K562 (cell line): ENCODE data around the gene GRIN1. TPM values are rescaled to one million over a fixed set of nuclear protein-coding genes. Genes with fewer than 3 reads are reported as not detected.

Experiments
- ATAC-seq: fragments of 200-7000 bp; cut with Tn5 transposase; 3 replicates; pipeline ENCODE4 v1.9.1; 2020; ENCODE audit warnings: moderate library complexity
- BruUV-seq: library from RNA; stranded (reverse); fragments of 400-500 nt; replicated peaks from 2 replicates; lab custom pipeline; 2021; lab: Mats Ljungman, UMichigan
- CTCF ChIA-PET: fragments of 300-600 bp; formaldehyde crosslinking; extraction: SDS; loops from one replicate; lab custom pipeline; 2021; ENCODE audit warnings: low intra/inter-chr PET ratio; lab: Yijun Ruan, JAX
- POLR2A ChIA-PET: fragments of 300-600, 350-650 bp; sonication (Branson Sonifier 250); formaldehyde crosslinking; extraction: SDS; loops from one replicate; lab custom pipeline; 2021; ENCODE audit warnings: antibody characterized with exemption, inconsistent platforms; lab: Yijun Ruan, JAX
- DNase-seq, 4 experiments: peaks; one replicate each; pipeline versions ENCODE4 v3.0.0 to v3.0.0-alpha.2; 2011 to 2018; ENCODE audit warnings: low spot score in 3 of 4, mixed read lengths in 3 of 4; ENCODE audit errors: extremely low read depth in 1 of 4
- FAIRE-seq: peaks from 2 replicates; lab custom pipeline; 2011; peaks lifted over from hg19 to GRCh38; lab: Jason Lieb, UNC
- H2AFZ ChIP-seq: 2 replicates; pipeline ENCODE4 v1.6.0; 2011; ENCODE audit warnings: low read depth, low read length, control low read depth, inconsistent platforms
- H3K27ac ChIP-seq: fragments of 200-600 bp; 3 replicates; pipeline ENCODE4 v1.8.0; 2011; ENCODE audit warnings: low read depth, mild to moderate bottlenecking, control low read depth, inconsistent platforms, low read length, moderate library complexity, mixed read lengths; ENCODE audit errors: extremely low read depth
- H3K27me3 ChIP-seq, 2 experiments: fragments of 300-600 bp in 1 of 2; 2 replicates in 1 of 2; 3 replicates in 1 of 2; pipeline versions ENCODE4 v1.6.0 to v1.8.0; 2011; ENCODE audit warnings: inconsistent platforms in 2 of 2, low read length in 2 of 2, mild to moderate bottlenecking in 1 of 2, mixed read lengths in 1 of 2, moderate library complexity in 1 of 2; ENCODE audit not compliant: control insufficient read depth in 2 of 2, insufficient read depth in 2 of 2
- H3K36me3 ChIP-seq: fragments of 300-600 bp; 3 replicates; pipeline ENCODE4 v1.8.0; 2011; ENCODE audit warnings: mild to moderate bottlenecking, low read length, inconsistent platforms; ENCODE audit not compliant: control insufficient read depth, insufficient read depth
- H3K4me1 ChIP-seq, 2 experiments: fragments of 200-600 bp in 1 of 2; replicated peaks in 1 of 2; 2 replicates in 1 of 2; 3 replicates in 1 of 2; pipeline versions ENCODE4 v1.5.1 to v1.8.0; 2011; ENCODE audit warnings: inconsistent platforms in 2 of 2, low read length in 2 of 2, mild to moderate bottlenecking in 1 of 2, mixed read lengths in 1 of 2, moderate library complexity in 1 of 2; ENCODE audit not compliant: control insufficient read depth in 2 of 2, insufficient read depth in 2 of 2
- H3K4me2 ChIP-seq: 2 replicates; pipeline ENCODE4 v1.6.1; 2011; ENCODE audit warnings: low read length, control low read depth, inconsistent platforms, mixed read lengths; ENCODE audit not compliant: insufficient read depth
- H3K4me3 ChIP-seq: fragments of 200-600 bp; sonication (generic), shearing (Covaris generic); 2 replicates; pipeline ENCODE4 v1.5.1; 2016; ENCODE audit warnings: control low read depth, inconsistent platforms
- H3K79me2 ChIP-seq: fragments of 200-600 bp; 3 replicates; pipeline ENCODE4 v1.8.0; 2011; ENCODE audit warnings: low read length, inconsistent platforms; ENCODE audit not compliant: control insufficient read depth, insufficient read depth
- H3K9ac ChIP-seq, 2 experiments: 2 replicates each; pipeline versions ENCODE4 v1.6.0 to v1.6.1; 2011; ENCODE audit warnings: low read depth in 2 of 2, low read length in 2 of 2, control low read depth in 1 of 2, inconsistent platforms in 1 of 2, mild to moderate bottlenecking in 1 of 2, mixed read lengths in 1 of 2; ENCODE audit not compliant: insufficient read depth in 1 of 2
- H3K9me1 ChIP-seq: one replicate; pipeline ENCODE4 v1.6.0; 2011; ENCODE audit warnings: inconsistent platforms, mild to moderate bottlenecking, low read length, moderate library complexity; ENCODE audit not compliant: control insufficient read depth, insufficient read depth
- H3K9me3 ChIP-seq: replicated peaks from 2 replicates; pipeline ENCODE4 v1.5.1; 2011; ENCODE audit warnings: low read depth, low read length, inconsistent platforms; ENCODE audit not compliant: control insufficient read depth, insufficient read depth
- H4K20me1 ChIP-seq: replicated peaks from 2 replicates; pipeline ENCODE4 v1.6.1; 2011; ENCODE audit warnings: low read length, inconsistent platforms, mixed read lengths; ENCODE audit not compliant: control insufficient read depth, insufficient read depth
- CAMTA2 ChIP-seq: fragments of 250-450 bp; sonication (Bioruptor Pico); conservative IDR thresholded peaks from 2 replicates; pipeline ENCODE4 v1.5.1; 2022
- CBFB ChIP-seq: sonication (generic); formaldehyde crosslinking; IDR thresholded peaks from 2 replicates; pipeline ENCODE4 v1.4.0; 2020; ENCODE audit warnings: mild to moderate bottlenecking, missing genetic modification reagents
- CTBP1 ChIP-seq: fragments of 450-650 bp; IDR thresholded peaks from 2 replicates; pipeline ENCODE4 v1.6.1; 2016; ENCODE audit warnings: borderline replicate concordance
- GATA2 ChIP-seq: sonication (generic); formaldehyde crosslinking; IDR thresholded peaks from 2 replicates; pipeline ENCODE4 v1.4.0; 2020; ENCODE audit warnings: mild to moderate bottlenecking, missing genetic modification reagents
- KLF6 ChIP-seq: fragments of 250-450 bp; sonication (Bioruptor Pico); IDR thresholded peaks from 2 replicates; pipeline ENCODE4 v1.4.0; 2020; ENCODE audit warnings: mild to moderate bottlenecking, moderate library complexity, borderline replicate concordance
- MTA3 ChIP-seq: fragments of 450-650 bp; formaldehyde crosslinking; IDR thresholded peaks from 2 replicates; pipeline ENCODE4 v1.6.1; 2017; ENCODE audit warnings: mild to moderate bottlenecking, borderline replicate concordance
- RAD21 ChIP-seq, 2 experiments: fragments of 250-450 bp in 1 of 2; fragments of 450-650 bp in 1 of 2; sonication (Bioruptor Pico) in 1 of 2; formaldehyde crosslinking in 1 of 2; IDR thresholded peaks in 1 of 2; conservative IDR thresholded peaks in 1 of 2; 2 replicates each; pipeline versions ENCODE4 v1.4.0 to v1.8.0; 2020 to 2022; ENCODE audit warnings: mild to moderate bottlenecking in 2 of 2, moderate library complexity in 1 of 2
- U2AF1 ChIP-seq: fragments of 200-400 bp; formaldehyde crosslinking; optimal IDR thresholded peaks from 2 replicates; pipeline ENCODE3; 2017; ENCODE audit warnings: mild to moderate bottlenecking, low read depth, low read length, moderate library complexity
- U2AF2 ChIP-seq: fragments of 200-400 bp; formaldehyde crosslinking; optimal IDR thresholded peaks from 2 replicates; pipeline ENCODE3; 2017; ENCODE audit warnings: low read depth, mild to moderate bottlenecking, low read length
- ZBTB17 ChIP-seq: fragments of 450-650 bp; formaldehyde crosslinking; IDR thresholded peaks from 2 replicates; pipeline ENCODE4 v1.4.0; 2020; ENCODE audit warnings: mild to moderate bottlenecking
- ZFX ChIP-seq: sonication (generic); formaldehyde crosslinking; IDR thresholded peaks from 2 replicates; pipeline ENCODE4 v1.8.0; 2022; ENCODE audit warnings: mild to moderate bottlenecking, missing genetic modification reagents, moderate library complexity
- ZHX1 ChIP-seq: fragments of 150-350 bp; conservative IDR thresholded peaks from 2 replicates; pipeline ENCODE4 v1.6.1; 2014; ENCODE audit warnings: low read length
- ZNF76 ChIP-seq: fragments of 250-450 bp; sonication (Bioruptor Pico); IDR thresholded peaks from 2 replicates; pipeline ENCODE4 v1.4.0; 2020; ENCODE audit warnings: mild to moderate bottlenecking, moderate library complexity, borderline replicate concordance
- WGBS: fragments of 100-300 bp; shearing (Covaris generic); methylation state at CpG from one replicate; pipeline ENCODE4 v1.1.6; 2016; ENCODE audit warnings: low coverage, mixed read lengths; ENCODE audit not compliant: insufficient coverage; ENCODE audit errors: missing lambda C conversion rate; 5-methylcytosine and 5-hydroxymethylcytosine counted together
- in situ Hi-C: fragments of 300-500 bp; cut with MboI; formaldehyde crosslinking; loops from 4 replicates; pipeline ENCODE4 v1.15.0; 2018; ENCODE audit warnings: inconsistent platforms, mixed read lengths
- intact Hi-C: fragments of 100-400 bp; cut with micrococcal nuclease; formaldehyde crosslinking; loops from 2 replicates; pipeline ENCODE4 v1.14.2; 2022
- polyA plus RNA-seq, 8 experiments: library from polyadenylated mRNA; depleted of rRNA in 4 of 8; stranded (reverse) in 5 of 8; unstranded in 3 of 8; fragments of >200 nt; fragmentation: Nextera tagmentation in 2 of 8; fragmentation: Illumina TruSeq in 1 of 8; extraction: Ambion mirVana in 2 of 8; extraction: Trizol in 1 of 8; gene quantifications; 2 replicates each; pipeline versions ENCODE4 v1.2.1 to v1.2.3, GENCODE V29; 2011 to 2014; ENCODE audit warnings: inconsistent platforms in 1 of 8, missing spikeins in 1 of 8
- total RNA-seq, 7 experiments: library from RNA; depleted of rRNA in 6 of 7; stranded (reverse); fragments of >200 nt in 6 of 7; fragmentation: Illumina TruSeq in 2 of 7; extraction: Trizol in 2 of 7; gene quantifications; 2 replicates each; pipeline versions ENCODE4 v1.2.1 to v1.2.3, GENCODE V29; 2011 to 2021; ENCODE audit warnings: low replicate concordance in 1 of 7

The GRIN1 gene
- total and polyA plus RNA-seq, 9 of the 15 experiments (the other 6 are each of a cell fraction or from before 2014, with no cell fraction given), result 0.03 to 0.35 (median 0.16) TPM; not detected in 6

GRCh38 chr9:137128862-137129455 is 10.0 kb upstream of the GRIN1 start (continued):
- TF ChIP-seq ZNF76 (CRISPR knock-in tag) (no peak), ZBTB17 (CRISPR knock-in tag) (no peak), U2AF2 (no peak), ZFX (CRISPR knock-in tag) (peak; percentile 23)

GRCh38 chr9:137129456-137130175 is 9.3 kb upstream of the GRIN1 start:
- peaks cover 2% of the 10 kb centered on the region; the same call in 1 of the 3 replicates for H3K36me3 ChIP-seq
- CTCF ChIA-PET, result no interaction called here
- H3K4me1 ChIP-seq, result peaks cover 12 to 37% of the 10 kb centered on the region in 2 experiments; a peak in 4 of 5 replicates
- in situ Hi-C loops (loop anchor here (5.0 kb wide), 1 partner anchor 98 kb away; the partner anchor contains the start of genes CYSRT1 and RNF224), intact Hi-C loops (loop anchor here (2.0 kb wide), 1 partner anchor 21 kb away; no protein-coding TSS in a partner anchor)
- POLR2A ChIA-PET, result interaction anchor here (0.6 to 2.3 kb wide), 21 partner anchors 8 to 172 kb away, joined by 3 to 23 read pairs (median 4); partner anchors contain the start of genes GRIN1, LCNL1, MAN1B1 and NRARP
- H3K4me3 ChIP-seq, result peak overlapping the region; percentile 91
- no peaks in the 10 kb centered on the region for H3K9me3 ChIP-seq
- DNase-seq (peak; percentile 88 to 97 (median 90)), FAIRE-seq (peak; percentile 91), ATAC-seq (peak; percentile 95)
- WGBS, result under 1% methylated on average over 71 of the region's 86 CpGs
- H3K27me3 ChIP-seq, result no peaks in the 10 kb centered on the region
- H3K79me2 ChIP-seq, result peaks cover 35% of the 10 kb centered on the region
- H3K27ac ChIP-seq, result peak overlapping the region; percentile 78
- H3K9ac ChIP-seq, result peak overlapping the region; percentile 84 to 100
- no peaks in the 10 kb centered on the region for H3K9me1 ChIP-seq
- no TSS peak for BruUV-seq
- H3K4me2 ChIP-seq, result peak overlapping the region; percentile 100
- H4K20me1 ChIP-seq, result no peaks in the 10 kb centered on the region
- peak overlapping the region; percentile 99 for H2AFZ ChIP-seq
- TF ChIP-seq KLF6 (peak; percentile 76; the same call in 1 of the 2 replicates), MTA3 (0 out of 2 replicates have a peak, but pooled peaks have one; percentile 29), U2AF1 (peak; percentile 77), CBFB (no peak), RAD21 (CRISPR knock-in tag; conservative IDR thresholded peaks at IDR 0.05 in 1 of 2, IDR thresholded peaks at IDR 0.05 in 1 of 2) (no peak), CAMTA2 (CRISPR knock-in tag) (no peak), ZFX (CRISPR knock-in tag) (peak; percentile 39; the same call in 1 of the 2 replicates), ZHX1 (peak; percentile 55; the same call in 1 of the 2 replicates), CTBP1 (peak; percentile 97), GATA2 (CRISPR knock-in tag) (no peak)
